T follicular helper cell (primary cell): ENCODE results near the gene OVOL2.
"Not testable (repeated sequence)": the region's sequence is repeated elsewhere in the genome, so short reads cannot be mapped to it uniquely, and the experiment has no call there.

Source experiments
- DNase-seq: peaks from one replicate; pipeline ENCODE4 v3.0.0-alpha.2; 2020; ENCODE audit warnings: low read depth

OVOL2 gene

GRCh38 chr20:18057994-18058349, 256 bp upstream of the OVOL2 start:
- DNase-seq: no peak

GRCh38 chr20:18056174-18057100, 1.3 kb downstream of the OVOL2 start:
- DNase-seq: no peak

- no peak for DNase-seq
Measured at GRCh38 chr20:18055261-18055660, 2.5 kb downstream of the OVOL2 start.

- no peak for DNase-seq
Measured at GRCh38 chr20:18052856-18053255, 4.9 kb downstream of the OVOL2 start.

GRCh38 chr20:18050628-18051027, 7.1 kb downstream of the OVOL2 start:
- DNase-seq: no peak

- DNase-seq: no peak
Measured at GRCh38 chr20:18048176-18048575, 9.5 kb downstream of the OVOL2 start.

- no peak for DNase-seq
Measured at GRCh38 chr20:18046535-18046934, 11.2 kb downstream of the OVOL2 start.

- no peak for DNase-seq
Measured at GRCh38 chr20:18042229-18042628, 15.5 kb downstream of the OVOL2 start.

GRCh38 chr20:18041462-18041861, 16.3 kb downstream of the OVOL2 start:
- no peak for DNase-seq

- DNase-seq: no peak
Measured at GRCh38 chr20:18039063-18039462, 18.7 kb downstream of the OVOL2 start.

GRCh38 chr20:18034039-18034438, 23.7 kb downstream of the OVOL2 start:
- no peak for DNase-seq

- no peak for DNase-seq
Measured at GRCh38 chr20:18032977-18033892, 24.5 kb downstream of the OVOL2 start.

GRCh38 chr20:18031888-18032509, 25.7 kb downstream of the OVOL2 start:
- no peak for DNase-seq

GRCh38 chr20:18031050-18031449, 26.7 kb downstream of the OVOL2 start:
- DNase-seq: no peak

GRCh38 chr20:18030020-18030419, 27.7 kb downstream of the OVOL2 start:
- no peak for DNase-seq

GRCh38 chr20:18027011-18027410, 30.7 kb downstream of the OVOL2 start:
- DNase-seq: not testable (repeated sequence)

- no peak for DNase-seq
Measured at GRCh38 chr20:18024606-18025127, 33.0 kb downstream of the OVOL2 start.

- no peak for DNase-seq
Measured at GRCh38 chr20:18020931-18021330, 36.8 kb downstream of the OVOL2 start.

GRCh38 chr20:18019068-18019467, 38.6 kb downstream of the OVOL2 start:
- DNase-seq: no peak

GRCh38 chr20:18018100-18018499, 39.6 kb downstream of the OVOL2 start:
- no peak for DNase-seq

- no peak for DNase-seq
Measured at GRCh38 chr20:18016772-18017171, 40.9 kb downstream of the OVOL2 start.

GRCh38 chr20:18014411-18014810, 43.3 kb downstream of the OVOL2 start:
- no peak for DNase-seq
